HG03095 (cell line): Measurements from ENCODE around the gene NEAT1.

ENCODE experiments used
- ATAC-seq: cut with Tn5 transposase; IDR thresholded peaks from one replicate; pipeline ENCODE4 v1.9.1; 2021; ENCODE audit warnings: moderate library complexity; ENCODE audit not compliant: unreplicated experiment

NEAT1 gene

DNA sequence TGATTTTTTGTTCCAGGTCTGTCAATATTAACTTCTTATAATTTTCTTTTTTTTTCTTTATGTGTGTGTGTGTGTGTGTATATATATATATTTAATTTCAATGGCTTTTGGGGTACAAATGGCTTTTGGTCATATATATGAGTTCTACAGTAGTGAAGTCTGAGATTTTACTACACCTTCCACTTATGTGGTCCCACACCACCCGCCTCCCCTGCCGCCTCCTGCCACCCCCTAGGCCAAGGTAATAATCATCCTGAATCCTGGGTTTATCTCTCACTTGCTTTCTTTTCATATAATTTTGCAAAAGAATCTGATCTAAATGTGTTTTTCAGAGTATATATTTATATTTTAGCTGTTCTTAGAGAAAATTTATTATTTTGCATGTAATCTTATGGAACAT is 11.1 kb downstream of the NEAT1 start:
- ATAC-seq = no peak

DNA sequence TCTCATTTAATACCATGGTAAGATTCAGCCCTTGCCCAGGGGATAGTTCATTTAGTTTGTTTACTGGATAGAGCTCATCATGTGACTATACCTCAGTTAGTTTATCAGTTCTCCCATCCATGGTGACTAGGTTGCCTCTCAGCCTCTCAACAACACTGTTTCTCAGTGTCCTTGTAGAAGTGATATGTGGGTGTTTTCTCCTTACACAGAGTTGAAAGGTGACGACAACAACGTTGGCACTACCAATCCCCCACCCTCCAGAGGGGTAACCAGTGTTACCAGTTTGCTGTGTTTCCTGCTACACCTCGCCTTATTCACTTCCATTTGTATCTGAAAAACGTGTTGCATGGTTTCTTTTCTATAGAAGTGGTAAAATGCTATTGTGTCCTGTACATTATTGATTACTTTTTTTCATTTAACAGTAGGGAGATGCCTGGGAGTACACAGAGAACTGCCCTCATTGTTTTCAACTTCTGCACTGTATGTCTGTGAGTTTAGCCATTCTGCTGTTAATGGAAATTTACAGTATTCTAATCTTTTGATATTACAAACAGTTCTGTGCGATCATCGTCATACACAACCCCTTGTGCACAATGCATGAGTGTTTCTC is 11.6 kb downstream of the NEAT1 start:
- ATAC-seq = no peak

DNA sequence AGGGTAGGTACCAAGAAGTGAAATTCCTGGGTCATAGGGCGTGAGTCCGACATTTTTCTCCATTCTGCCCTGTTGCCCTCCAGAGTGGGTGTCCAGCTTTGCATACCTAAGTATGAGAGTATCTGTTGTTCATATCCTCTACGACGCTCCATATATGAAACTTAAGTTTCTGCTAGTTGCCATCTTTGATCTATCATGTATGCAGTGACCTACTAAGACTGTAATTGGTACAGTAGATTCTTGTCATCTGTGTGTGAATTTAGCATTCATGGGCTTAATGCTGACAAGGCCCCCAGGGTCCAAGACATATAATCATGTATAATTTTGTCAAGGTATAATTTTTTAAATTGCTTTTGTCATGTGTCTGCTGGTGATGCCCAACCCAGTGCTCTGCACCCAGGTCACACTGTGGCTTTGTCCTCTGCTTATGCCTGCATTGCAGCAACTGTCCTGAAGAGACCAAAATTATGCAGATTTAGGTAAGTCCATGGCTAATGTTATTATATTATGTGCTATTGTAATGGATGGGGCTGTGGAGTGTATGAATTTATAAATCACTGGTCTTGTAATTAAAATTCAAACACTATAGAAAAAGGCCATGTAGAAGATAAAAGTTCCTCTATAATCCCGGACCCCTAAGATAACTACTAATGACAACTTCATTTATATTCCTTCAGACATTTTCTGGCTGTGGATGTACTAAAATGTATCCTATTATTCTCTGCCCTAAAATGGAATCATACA is 12.2 kb downstream of the NEAT1 start:
- no peak for ATAC-seq

DNA sequence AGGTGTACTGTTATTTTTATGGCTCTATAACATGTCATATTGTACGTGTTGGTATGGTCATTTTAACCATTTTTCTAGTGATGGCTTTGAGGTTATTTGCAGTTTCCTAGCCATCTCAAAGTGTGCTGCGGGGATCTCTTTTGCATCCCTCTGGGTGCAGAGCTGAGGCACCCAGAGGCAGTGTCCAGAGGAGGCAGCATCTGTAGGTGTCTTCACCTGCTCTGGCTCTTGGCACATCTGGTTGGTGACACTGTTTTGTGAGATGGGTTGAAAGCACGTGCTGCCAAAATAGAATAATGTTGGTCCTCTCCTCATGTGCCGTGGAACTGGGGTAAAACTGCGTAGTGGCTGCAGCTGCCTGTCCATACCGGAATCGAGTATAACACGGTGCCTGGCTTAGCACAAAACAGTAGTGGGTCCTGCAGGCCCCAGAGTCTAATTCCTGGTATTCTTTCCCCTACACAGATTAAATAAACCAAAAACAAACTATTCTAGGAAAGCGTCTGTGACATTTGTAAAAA is 12.9 kb downstream of the NEAT1 start:
- ATAC-seq = no peak

DNA sequence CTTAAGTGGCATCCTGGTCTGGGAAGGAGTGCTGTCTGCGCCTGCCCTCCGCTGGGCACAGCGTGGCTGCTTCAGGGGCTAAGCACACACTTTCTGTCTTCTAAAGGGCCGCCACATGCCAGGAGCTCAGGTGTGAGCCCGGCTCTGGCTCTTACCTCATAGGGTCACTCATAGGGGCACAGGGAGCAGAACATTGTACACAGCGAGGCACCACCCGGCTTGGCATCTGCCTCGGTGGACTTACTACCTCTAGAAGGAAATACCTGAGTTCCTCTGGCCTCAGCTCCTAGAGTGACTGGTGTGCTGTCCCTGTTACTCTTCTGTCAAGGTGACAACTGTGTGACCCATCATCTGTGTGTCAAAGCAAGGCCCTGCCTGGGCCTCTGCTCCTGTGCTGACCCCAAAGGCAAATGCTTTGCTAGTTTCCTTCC is 13.4 kb downstream of the NEAT1 start:
- no peak for ATAC-seq

DNA sequence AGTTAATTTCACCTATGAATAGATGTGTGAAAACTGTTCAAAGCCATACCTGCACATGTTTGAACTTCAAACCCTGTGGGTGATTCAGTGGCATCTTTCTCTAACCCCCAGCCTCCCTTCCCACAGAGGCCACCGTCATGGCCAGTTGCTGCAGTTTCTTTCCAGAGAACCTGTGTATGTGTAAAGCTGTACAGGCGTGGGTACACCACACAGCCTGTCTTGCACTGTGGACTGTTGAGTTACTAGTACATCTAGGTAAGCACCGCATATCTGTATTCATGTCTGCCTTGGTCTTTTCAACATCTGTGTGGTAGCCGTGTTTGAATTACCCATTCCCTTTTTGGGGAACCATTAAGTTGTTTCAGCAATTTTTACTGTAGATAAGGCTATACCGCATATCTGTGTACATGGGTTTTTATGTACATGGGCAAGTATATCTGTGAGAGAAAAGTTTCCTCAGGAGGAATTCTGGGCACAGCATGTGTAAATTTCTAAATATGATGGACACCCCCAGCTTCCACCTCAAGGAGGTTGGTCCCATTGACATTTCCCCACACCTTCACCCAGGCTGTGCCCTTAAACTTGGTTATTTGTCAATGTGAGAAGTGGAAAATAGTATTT is 13.9 kb downstream of the NEAT1 start:
- ATAC-seq = no peak

DNA sequence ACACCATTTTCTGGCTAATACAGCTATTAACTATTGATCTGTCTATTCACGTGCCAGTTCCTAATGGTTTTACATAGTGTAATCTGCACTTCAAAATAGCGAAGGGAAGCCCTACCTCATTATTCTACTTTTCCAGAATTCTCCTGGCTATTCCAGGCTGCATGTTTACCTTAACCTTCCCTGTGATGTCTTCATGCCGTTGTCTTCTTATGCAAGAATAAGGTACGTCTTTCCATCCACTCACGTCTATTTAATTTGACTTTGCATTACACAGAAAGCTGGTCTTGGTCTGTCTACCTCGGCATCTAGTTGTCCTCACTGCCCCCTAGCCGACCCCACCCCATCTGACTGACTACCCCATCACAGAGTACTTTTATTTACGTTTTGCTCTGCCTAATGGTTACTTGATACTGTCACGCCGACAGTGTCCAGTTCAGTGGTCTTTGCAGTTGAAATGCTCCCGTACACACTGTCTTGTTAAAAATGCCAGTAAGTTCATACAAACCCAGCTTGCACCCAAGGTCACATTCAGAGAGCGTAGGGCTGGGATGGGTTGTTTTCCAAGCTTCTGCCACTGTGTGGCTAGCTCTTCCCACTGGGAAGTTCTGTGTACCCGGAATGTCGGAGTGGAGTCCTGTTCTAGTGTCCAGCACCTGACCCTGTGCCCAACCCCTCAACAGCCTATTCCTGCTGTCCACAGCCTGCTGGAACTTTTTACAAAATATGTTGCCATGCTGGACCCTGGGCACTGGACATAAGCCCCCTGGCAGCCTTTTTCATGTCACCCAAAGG is 15.0 kb downstream of the NEAT1 start:
- ATAC-seq = no peak

DNA sequence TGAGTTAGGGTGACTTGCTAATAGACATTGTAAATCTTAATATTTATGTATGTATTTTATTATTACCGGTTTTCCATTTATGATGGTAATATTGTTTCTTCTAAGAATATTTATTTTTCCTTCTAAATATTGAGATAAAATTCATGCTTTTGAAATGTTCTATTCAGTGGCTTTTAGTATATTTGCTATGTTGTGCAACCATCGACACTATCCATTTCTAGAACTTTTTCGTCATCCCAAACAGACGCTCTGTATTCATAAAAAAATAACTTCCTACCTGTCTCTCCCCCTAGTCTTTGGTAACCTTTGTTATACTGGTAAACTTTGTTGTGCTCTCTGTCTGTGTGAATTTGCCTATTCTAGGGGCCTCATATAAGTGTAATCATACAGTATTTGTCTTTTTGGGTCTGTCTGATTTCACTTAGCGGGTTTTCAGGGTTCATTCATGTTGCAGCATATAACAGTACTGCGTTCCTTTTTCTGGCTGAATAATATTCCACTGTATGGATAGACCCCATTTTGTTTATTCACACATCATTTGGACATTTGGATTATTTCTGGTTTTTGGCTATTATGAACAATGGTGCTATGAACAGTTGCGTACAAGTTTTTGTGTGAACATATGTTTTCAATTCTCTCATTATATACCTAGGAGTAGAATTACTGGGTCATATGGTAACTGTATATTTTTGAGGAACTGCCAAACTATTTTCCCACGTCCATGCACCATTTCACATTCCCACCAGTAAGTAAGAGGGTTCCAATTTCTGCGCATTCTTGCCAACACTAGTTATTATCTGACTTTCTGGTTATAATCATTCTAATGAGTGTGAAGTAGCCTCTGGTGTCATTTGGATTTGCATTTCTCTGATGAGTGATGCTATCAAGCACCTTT is 15.9 kb downstream of the NEAT1 start:
- ATAC-seq = no peak

DNA sequence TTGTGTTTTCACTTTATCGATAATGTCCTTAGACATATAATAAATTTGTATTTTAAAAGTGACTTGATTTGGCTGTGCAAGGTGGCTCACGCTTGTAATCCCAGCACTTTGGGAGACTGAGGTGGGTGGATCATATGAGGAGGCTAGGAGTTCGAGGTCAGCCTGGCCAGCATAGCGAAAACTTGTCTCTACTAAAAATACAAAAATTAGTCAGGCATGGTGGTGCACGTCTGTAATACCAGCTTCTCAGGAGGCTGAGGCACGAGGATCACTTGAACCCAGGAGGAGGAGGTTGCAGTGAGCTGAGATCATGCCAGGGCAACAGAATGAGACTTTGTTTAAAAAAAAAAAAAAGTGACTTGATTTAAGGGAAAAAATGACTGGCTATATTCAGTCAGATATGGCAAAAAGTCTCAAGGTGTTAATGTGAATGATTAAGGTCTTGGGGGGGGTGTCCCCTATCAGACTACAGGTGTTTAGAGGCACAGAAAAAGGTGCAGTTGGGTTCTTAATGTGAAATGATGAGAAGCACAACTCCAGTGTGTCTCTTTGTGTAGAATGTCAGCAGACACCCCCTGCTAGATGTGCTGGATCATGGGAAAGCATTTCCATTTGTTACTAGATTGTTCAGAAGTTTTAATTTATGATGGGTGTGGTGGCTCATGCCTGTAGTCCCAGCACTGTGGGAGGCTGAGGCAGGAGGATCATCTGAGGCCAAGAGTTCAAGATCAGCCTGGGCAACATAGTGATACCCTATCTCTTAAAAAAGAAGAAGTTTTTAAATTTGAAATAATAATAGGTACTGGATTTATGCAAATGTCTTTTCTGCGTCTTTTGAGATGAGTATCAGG is 17.0 kb downstream of the NEAT1 start:
- ATAC-seq = no peak

DNA sequence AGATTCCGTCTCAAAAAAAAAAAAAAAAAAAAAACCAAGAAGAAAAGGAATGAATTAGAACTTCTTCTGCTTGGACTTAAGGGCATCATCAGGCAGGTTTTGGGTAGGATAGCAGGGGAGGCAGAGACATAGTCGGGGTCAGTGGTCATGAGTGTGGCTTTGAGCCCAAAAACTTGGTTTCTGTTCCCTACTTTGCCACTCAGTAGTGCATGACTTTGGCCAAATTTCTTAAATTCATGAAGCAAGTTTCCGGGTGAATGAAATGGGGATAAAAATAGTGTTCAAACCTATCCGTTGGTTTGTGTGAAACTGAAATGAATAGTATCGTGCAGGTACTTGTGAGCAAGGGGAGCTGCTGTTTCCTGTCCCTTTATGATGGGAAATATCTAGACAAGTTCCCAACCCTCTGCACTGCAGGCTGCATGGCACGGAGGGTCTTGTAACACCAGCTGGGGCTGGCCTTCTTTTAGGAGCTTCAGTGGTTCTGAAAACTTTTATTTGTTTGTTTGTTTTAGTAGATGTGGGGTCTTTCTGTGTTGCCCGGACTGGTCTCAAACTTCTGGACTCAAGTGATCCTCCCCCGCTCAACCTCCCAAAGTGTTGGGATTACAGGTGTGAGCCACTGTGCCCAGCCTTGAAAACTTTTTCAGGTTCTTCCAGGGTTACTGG is 18.4 kb downstream of the NEAT1 start:
- no peak for ATAC-seq

DNA sequence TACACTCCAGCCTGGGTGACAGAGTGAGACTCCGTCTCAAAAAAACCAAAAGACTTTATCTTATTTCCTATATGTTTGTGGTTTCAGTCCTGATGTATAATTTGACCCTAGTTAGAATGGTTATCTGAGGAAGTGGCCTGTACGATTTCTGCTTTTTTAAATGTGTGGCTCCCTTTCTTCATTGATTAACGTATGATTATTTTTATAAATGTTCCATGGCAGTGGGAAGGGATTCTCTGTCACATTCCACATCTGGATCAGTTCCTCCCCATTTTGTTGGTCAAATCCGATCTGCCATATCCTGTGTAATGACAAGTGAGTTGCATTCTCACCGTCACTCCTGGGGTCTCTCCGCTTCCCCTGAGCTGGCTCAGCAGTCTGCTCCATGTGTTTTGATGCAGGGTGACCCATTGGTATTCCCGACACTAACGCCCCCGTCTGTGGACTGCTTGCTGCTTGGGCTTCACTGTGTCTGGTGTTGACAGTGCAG is 20.3 kb downstream of the NEAT1 start:
- no peak for ATAC-seq

DNA sequence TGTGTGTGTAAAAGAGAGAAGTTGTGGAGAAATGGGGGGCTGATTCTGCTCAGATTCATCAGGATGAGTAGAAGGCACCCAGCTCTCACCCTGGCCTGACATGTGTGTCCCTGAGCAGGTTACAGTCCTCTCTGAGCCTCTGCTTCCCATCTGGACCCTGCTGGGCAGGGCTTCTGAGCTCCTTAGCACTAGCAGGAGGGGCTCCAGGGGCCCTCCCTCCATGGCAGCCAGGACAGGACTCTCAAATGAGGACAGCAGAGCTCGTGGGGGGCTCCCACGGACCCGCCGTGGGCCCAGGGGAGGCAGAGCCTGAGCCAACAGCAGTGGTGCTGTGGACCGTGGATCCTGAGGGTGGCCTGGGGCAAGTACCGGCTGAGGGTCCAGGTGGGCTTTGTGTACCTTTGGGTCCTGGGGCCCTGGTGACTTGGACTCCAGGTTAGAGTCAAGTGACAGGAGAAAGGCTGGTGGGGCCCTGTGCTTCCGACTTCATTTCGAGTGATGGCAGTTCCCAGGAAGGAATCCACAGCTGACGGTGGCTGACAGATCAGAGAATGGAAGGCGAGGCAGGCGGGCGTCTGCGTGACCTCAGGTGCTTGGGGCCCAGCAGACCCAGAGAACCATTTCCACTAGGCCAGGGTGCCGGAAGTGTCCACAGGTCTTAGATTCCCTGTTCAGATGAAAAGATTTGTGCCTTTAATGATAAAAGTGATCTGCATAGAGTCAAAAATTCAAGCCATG is 21.9 kb downstream of the NEAT1 start:
- ATAC-seq = no peak

DNA sequence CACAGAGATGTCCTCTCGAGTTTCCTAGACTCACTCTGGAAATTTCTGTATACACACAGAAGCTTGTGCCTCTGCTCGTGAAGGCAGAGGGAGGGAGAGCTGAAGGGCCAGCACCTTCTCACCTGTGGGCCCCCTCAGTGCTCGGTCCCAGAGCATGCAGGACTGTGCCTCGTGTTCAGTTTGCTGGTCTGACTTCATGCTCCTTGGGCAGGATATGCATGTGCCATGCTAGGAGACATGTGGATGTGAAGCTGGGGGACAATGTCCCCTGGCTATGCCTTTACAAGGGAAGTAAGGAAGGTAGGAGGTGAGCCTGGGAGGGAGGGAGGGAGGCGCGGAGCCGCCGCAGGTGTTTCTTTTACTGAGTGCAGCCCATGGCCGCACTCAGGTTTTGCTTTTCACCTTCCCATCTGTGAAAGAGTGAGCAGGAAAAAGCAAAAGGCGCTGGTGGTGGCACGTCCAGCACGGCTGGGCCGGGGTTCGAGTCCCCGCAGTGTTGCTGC is 22.6 kb downstream of the NEAT1 start:
- ATAC-seq = no peak

DNA sequence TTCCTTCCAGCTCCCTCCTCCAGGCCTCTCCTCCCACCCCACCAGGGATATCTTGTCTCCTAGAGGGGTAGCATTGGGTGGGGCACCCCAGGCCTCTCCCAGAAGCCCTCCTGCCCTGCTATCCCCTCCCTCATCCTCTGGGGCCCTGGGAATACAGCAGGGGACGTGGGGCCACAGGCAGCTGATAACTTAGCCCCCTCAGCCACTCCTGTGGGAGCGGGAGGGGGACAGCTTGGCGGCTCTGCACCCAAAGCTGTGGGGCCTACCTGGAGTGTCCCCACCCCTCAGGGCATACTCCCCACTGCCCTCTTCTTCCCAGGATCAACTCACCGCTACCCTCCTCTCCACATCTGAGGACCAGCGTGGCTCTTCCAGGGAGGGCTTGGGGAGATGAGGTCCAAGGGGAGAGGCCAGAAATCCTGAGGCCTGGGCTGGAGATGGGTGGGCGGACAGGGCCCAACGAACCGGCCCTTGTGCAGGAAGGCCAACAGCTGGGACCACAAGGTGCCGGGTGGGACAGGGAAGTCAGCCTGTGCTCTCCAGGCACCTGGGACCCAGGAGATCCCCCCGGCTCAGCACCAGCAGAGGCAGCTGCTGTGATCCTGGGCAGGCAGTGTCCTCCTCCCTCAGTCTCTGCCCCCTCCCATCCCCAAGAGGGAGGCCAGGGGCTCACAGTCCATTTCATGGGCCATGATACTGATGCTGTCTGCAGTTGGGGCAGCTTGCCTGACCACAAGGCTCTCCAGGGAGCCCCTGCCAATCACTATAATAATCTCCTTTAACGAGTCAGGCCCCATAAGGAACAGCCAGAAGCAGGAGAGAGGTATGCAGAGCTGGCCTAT is 23.2 kb downstream of the NEAT1 start:
- ATAC-seq = no peak

DNA sequence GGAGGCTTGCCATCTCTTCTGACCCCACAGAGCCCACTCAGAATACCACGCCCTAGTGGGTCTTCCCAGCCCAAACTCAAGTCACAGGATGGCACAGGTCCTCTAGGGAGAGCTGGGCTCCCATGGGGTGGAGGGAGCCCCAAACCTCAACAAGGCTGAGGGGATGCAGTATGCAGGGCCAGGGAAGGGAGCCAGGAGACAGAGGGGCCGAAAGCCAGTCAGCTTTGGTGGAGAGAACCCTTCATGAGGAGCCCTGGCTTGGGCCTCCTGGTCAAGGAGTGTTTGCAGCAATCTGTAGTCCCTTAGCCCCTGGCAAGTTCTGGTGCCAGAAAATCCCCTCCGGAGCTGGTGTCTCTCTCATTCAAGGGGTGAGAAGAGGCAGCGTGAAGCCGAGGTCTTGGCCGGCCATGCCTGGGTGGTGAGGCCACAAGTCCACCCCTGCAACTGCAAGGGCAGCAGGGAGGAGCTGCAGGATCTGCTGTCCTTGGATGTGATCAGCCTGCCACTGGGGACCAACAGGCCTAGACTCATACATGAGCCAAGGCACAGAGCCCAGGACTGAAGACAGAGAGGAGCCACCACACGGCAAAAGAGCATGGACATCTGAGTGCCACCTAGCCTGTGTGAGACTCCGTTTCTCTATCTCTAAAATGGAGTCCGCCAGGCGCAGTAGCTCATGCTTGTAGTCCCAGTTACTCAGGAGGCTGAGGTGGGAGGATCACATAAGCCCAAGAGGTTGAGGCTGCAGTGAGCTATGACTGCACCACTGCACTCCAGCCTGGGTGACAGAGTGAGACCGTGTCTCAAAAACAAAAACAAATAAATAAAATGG is 24.1 kb downstream of the NEAT1 start:
- ATAC-seq = no peak

DNA sequence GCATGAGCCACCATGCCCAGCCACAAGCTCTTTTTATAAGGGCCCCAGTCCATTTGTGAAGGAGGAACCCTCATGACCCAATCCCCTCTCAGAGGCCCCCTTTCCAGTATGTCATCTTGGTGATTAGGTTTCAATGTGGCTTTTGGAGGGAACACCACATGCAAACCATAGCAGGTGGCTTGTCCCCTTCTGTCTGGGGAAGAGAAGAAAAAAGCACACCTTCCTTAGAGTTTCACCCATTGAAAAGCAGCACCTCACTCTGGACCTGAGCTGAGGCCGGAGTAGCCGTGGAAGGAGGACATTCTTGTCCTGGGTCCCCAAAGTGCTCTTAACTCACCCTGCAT is 25.4 kb downstream of the NEAT1 start:
- ATAC-seq = no peak
